Measurements from ENCODE around the gene CRACDL.

The CRACDL gene

GRCh38 chr2:98866033-98866432 lies 70.0 kb downstream of the CRACDL start:
- H3K27me3 ChIP-seq (ENCODE audit: insufficient read depth, low read length): no peaks in the 10 kb centered on the region
- H3K36me3 ChIP-seq (ENCODE audit: insufficient read depth, low read depth, low read length): no peaks in the 10 kb centered on the region
- H3K9me3 ChIP-seq (ENCODE audit: insufficient read depth, low read depth, low read length): peaks cover 7% of the 10 kb centered on the region; the same call in 1 of the 2 replicates
- H3K4me3 ChIP-seq (ENCODE audit: low read length): no peak overlapping the region
- H3K27ac ChIP-seq (ENCODE audit: low read length): no peak overlapping the region
- no peaks in the 10 kb centered on the region for H3K4me1 ChIP-seq (ENCODE audit: insufficient read depth, low read length)
- H3K9ac ChIP-seq (ENCODE audit: low read depth, low read length): no peak overlapping the region

- no peaks in the 10 kb centered on the region for H3K27me3 ChIP-seq (ENCODE audit: insufficient read depth, low read length)
- H3K4me1 ChIP-seq (ENCODE audit: insufficient read depth, low read length): no peaks in the 10 kb centered on the region
- no peak overlapping the region for H3K9ac ChIP-seq (ENCODE audit: low read depth, low read length)
- no peaks in the 10 kb centered on the region for H3K36me3 ChIP-seq (ENCODE audit: insufficient read depth, low read depth, low read length)
- H3K9me3 ChIP-seq (ENCODE audit: insufficient read depth, low read depth, low read length): peaks cover 7% of the 10 kb centered on the region; the same call in 1 of the 2 replicates
- H3K27ac ChIP-seq (ENCODE audit: low read length): no peak overlapping the region
- H3K4me3 ChIP-seq (ENCODE audit: low read length): no peak overlapping the region
Observed at GRCh38 chr2:98861601-98862000, 74.4 kb downstream of the CRACDL start.

GRCh38 chr2:98859323-98859722 lies 76.7 kb downstream of the CRACDL start:
- H3K36me3 ChIP-seq (ENCODE audit: insufficient read depth, low read depth, low read length): no peaks in the 10 kb centered on the region
- no peak overlapping the region for H3K4me3 ChIP-seq (ENCODE audit: low read length)
- H3K9me3 ChIP-seq (ENCODE audit: insufficient read depth, low read depth, low read length): peaks cover 7% of the 10 kb centered on the region; the same call in 1 of the 2 replicates
- no peaks in the 10 kb centered on the region for H3K27me3 ChIP-seq (ENCODE audit: insufficient read depth, low read length)
- no peaks in the 10 kb centered on the region for H3K4me1 ChIP-seq (ENCODE audit: insufficient read depth, low read length)
- H3K9ac ChIP-seq (ENCODE audit: low read depth, low read length): no peak overlapping the region
- H3K27ac ChIP-seq (ENCODE audit: low read length): no peak overlapping the region

GRCh38 chr2:98857001-98857400 lies 79.0 kb downstream of the CRACDL start:
- no peaks in the 10 kb centered on the region for H3K27me3 ChIP-seq (ENCODE audit: insufficient read depth, low read length)
- no peaks in the 10 kb centered on the region for H3K36me3 ChIP-seq (ENCODE audit: insufficient read depth, low read depth, low read length)
- H3K9me3 ChIP-seq (ENCODE audit: insufficient read depth, low read depth, low read length): peaks cover 2% of the 10 kb centered on the region; the same call in 1 of the 2 replicates
- H3K9ac ChIP-seq (ENCODE audit: low read depth, low read length): no peak overlapping the region
- H3K4me3 ChIP-seq (ENCODE audit: low read length): no peak overlapping the region
- H3K4me1 ChIP-seq (ENCODE audit: insufficient read depth, low read length): no peaks in the 10 kb centered on the region
- H3K27ac ChIP-seq (ENCODE audit: low read length): no peak overlapping the region

GRCh38 chr2:98854682-98855081 lies 81.3 kb downstream of the CRACDL start:
- no peaks in the 10 kb centered on the region for H3K27me3 ChIP-seq (ENCODE audit: insufficient read depth, low read length)
- no peak overlapping the region for H3K27ac ChIP-seq (ENCODE audit: low read length)
- no peak overlapping the region for H3K9ac ChIP-seq (ENCODE audit: low read depth, low read length)
- H3K4me1 ChIP-seq (ENCODE audit: insufficient read depth, low read length): no peaks in the 10 kb centered on the region
- no peak overlapping the region for H3K4me3 ChIP-seq (ENCODE audit: low read length)
- no peaks in the 10 kb centered on the region for H3K9me3 ChIP-seq (ENCODE audit: insufficient read depth, low read depth, low read length)
- H3K36me3 ChIP-seq (ENCODE audit: insufficient read depth, low read depth, low read length): no peaks in the 10 kb centered on the region

GRCh38 chr2:98852932-98853331 lies 83.1 kb downstream of the CRACDL start:
- no peaks in the 10 kb centered on the region for H3K9me3 ChIP-seq (ENCODE audit: insufficient read depth, low read depth, low read length)
- H3K27me3 ChIP-seq (ENCODE audit: insufficient read depth, low read length): no peaks in the 10 kb centered on the region
- H3K4me3 ChIP-seq (ENCODE audit: low read length): no peak overlapping the region
- no peak overlapping the region for H3K9ac ChIP-seq (ENCODE audit: low read depth, low read length)
- H3K4me1 ChIP-seq (ENCODE audit: insufficient read depth, low read length): no peaks in the 10 kb centered on the region
- H3K36me3 ChIP-seq (ENCODE audit: insufficient read depth, low read depth, low read length): no peaks in the 10 kb centered on the region
- H3K27ac ChIP-seq (ENCODE audit: low read length): no peak overlapping the region

- H3K27me3 ChIP-seq (ENCODE audit: insufficient read depth, low read length): no peaks in the 10 kb centered on the region
- H3K4me3 ChIP-seq (ENCODE audit: low read length): no peak overlapping the region
- no peak overlapping the region for H3K27ac ChIP-seq (ENCODE audit: low read length)
- H3K9ac ChIP-seq (ENCODE audit: low read depth, low read length): no peak overlapping the region
- no peaks in the 10 kb centered on the region for H3K36me3 ChIP-seq (ENCODE audit: insufficient read depth, low read depth, low read length)
- H3K4me1 ChIP-seq (ENCODE audit: insufficient read depth, low read length): no peaks in the 10 kb centered on the region
- no peaks in the 10 kb centered on the region for H3K9me3 ChIP-seq (ENCODE audit: insufficient read depth, low read depth, low read length)
Observed at GRCh38 chr2:98850074-98850473, 86.0 kb downstream of the CRACDL start.

GRCh38 chr2:98849113-98849512 lies 86.9 kb downstream of the CRACDL start:
- Histone ChIP-seq H3K4me3 (ENCODE audit: low read length) (no peak overlapping the region), H3K9me3 (ENCODE audit: insufficient read depth, low read depth, low read length) (no peaks in the 10 kb centered on the region), H3K27me3 (ENCODE audit: insufficient read depth, low read length) (no peaks in the 10 kb centered on the region), H3K4me1 (ENCODE audit: insufficient read depth, low read length) (no peaks in the 10 kb centered on the region), H3K9ac (ENCODE audit: low read depth, low read length) (no peak overlapping the region), H3K27ac (ENCODE audit: low read length) (no peak overlapping the region), H3K36me3 (ENCODE audit: insufficient read depth, low read depth, low read length) (no peaks in the 10 kb centered on the region)

- Histone ChIP-seq H3K9ac (ENCODE audit: low read depth, low read length) (no peak overlapping the region), H3K27ac (ENCODE audit: low read length) (no peak overlapping the region), H3K27me3 (ENCODE audit: insufficient read depth, low read length) (no peaks in the 10 kb centered on the region), H3K36me3 (ENCODE audit: insufficient read depth, low read depth, low read length) (no peaks in the 10 kb centered on the region), H3K4me1 (ENCODE audit: insufficient read depth, low read length) (no peaks in the 10 kb centered on the region), H3K9me3 (ENCODE audit: insufficient read depth, low read depth, low read length) (no peaks in the 10 kb centered on the region), H3K4me3 (ENCODE audit: low read length) (no peak overlapping the region)
Observed at GRCh38 chr2:98847853-98848252, 88.2 kb downstream of the CRACDL start.

- Histone ChIP-seq H3K27ac (ENCODE audit: low read length) (no peak overlapping the region), H3K9ac (ENCODE audit: low read depth, low read length) (no peak overlapping the region), H3K9me3 (ENCODE audit: insufficient read depth, low read depth, low read length) (no peaks in the 10 kb centered on the region), H3K36me3 (ENCODE audit: insufficient read depth, low read depth, low read length) (no peaks in the 10 kb centered on the region), H3K4me3 (ENCODE audit: low read length) (no peak overlapping the region), H3K27me3 (ENCODE audit: insufficient read depth, low read length) (no peaks in the 10 kb centered on the region), H3K4me1 (ENCODE audit: insufficient read depth, low read length) (no peaks in the 10 kb centered on the region)
Observed at GRCh38 chr2:98846041-98846440, 90.0 kb downstream of the CRACDL start.

GRCh38 chr2:98842136-98842535 lies 93.9 kb downstream of the CRACDL start:
- H3K9ac ChIP-seq (ENCODE audit: low read depth, low read length): no peak overlapping the region
- H3K4me3 ChIP-seq (ENCODE audit: low read length): no peak overlapping the region
- no peaks in the 10 kb centered on the region for H3K4me1 ChIP-seq (ENCODE audit: insufficient read depth, low read length)
- no peaks in the 10 kb centered on the region for H3K27me3 ChIP-seq (ENCODE audit: insufficient read depth, low read length)
- H3K9me3 ChIP-seq (ENCODE audit: insufficient read depth, low read depth, low read length): no peaks in the 10 kb centered on the region
- H3K27ac ChIP-seq (ENCODE audit: low read length): no peak overlapping the region
- H3K36me3 ChIP-seq (ENCODE audit: insufficient read depth, low read depth, low read length): no peaks in the 10 kb centered on the region

GRCh38 chr2:98839292-98839691 lies 96.7 kb downstream of the CRACDL start:
- Histone ChIP-seq H3K4me1 (ENCODE audit: insufficient read depth, low read length) (no peaks in the 10 kb centered on the region), H3K4me3 (ENCODE audit: low read length) (no peak overlapping the region), H3K36me3 (ENCODE audit: insufficient read depth, low read depth, low read length) (no peaks in the 10 kb centered on the region), H3K9me3 (ENCODE audit: insufficient read depth, low read depth, low read length) (no peaks in the 10 kb centered on the region), H3K27ac (ENCODE audit: low read length) (no peak overlapping the region), H3K27me3 (ENCODE audit: insufficient read depth, low read length) (no peaks in the 10 kb centered on the region), H3K9ac (ENCODE audit: low read depth, low read length) (no peak overlapping the region)

Measured in iPS-20b (cell line).